Caco-2 (cell line): ENCODE data around the gene UBR4. TPM values are rescaled to one million over a fixed set of nuclear protein-coding genes. Genes with fewer than 3 reads are reported as not detected.

Source experiments
- BruUV-seq: library from RNA; stranded (reverse); fragments of 400-500 nt; replicated peaks from 2 replicates; lab custom pipeline; 2021; lab: Mats Ljungman, UMichigan
- CTCF ChIA-PET: fragments of 300-600 bp; sonication (Branson Sonifier 250); formaldehyde crosslinking; loops from one replicate; lab custom pipeline; 2022; ENCODE audit warnings: antibody characterized with exemption; lab: Charles Lee
- POLR2A ChIA-PET: fragments of 300-600 bp; sonication (Branson Sonifier 250); formaldehyde crosslinking; loops from one replicate; lab custom pipeline; 2022; ENCODE audit warnings: antibody characterized with exemption; lab: Charles Lee
- DNase-seq, 2 experiments: peaks; one replicate each; pipeline versions ENCODE4 v3.0.0 to v3.0.0-alpha.2; 2020 to 2022
- H3K27me3 ChIP-seq: replicated peaks from 2 replicates; pipeline ENCODE4 v1.6.0; 2011; ENCODE audit warnings: low read length; ENCODE audit not compliant: control insufficient read depth, insufficient read depth
- H3K36me3 ChIP-seq: 2 replicates; pipeline ENCODE4 v1.5.1; 2011; ENCODE audit warnings: low read length; ENCODE audit not compliant: control insufficient read depth, insufficient read depth
- H3K4me1 ChIP-seq: fragments of 250-450 bp; sonication (Bioruptor Pico); 2 replicates; pipeline ENCODE4 v1.5.1; 2020; ENCODE audit warnings: mild to moderate bottlenecking
- H3K4me3 ChIP-seq: 2 replicates; pipeline ENCODE4 v1.5.1; 2011; ENCODE audit warnings: low read depth, mild to moderate bottlenecking, control low read depth, low read length
- H3K9me3 ChIP-seq: fragments of 250-450 bp; sonication (Bioruptor Pico); 2 replicates; pipeline ENCODE4 v1.5.1; 2020; ENCODE audit warnings: mild to moderate bottlenecking, moderate library complexity
- H3K27ac Mint-ChIP-seq: one replicate; pipeline ENCODE4 v1.8.0; 2022; ENCODE audit warnings: mixed read lengths; ENCODE audit not compliant: unreplicated experiment
- H3K27me3 Mint-ChIP-seq: one replicate; pipeline ENCODE4 v1.8.0; 2022; ENCODE audit warnings: mixed read lengths; ENCODE audit not compliant: insufficient read depth, unreplicated experiment
- H3K36me3 Mint-ChIP-seq: one replicate; pipeline ENCODE4 v1.8.0; 2022; ENCODE audit warnings: mild to moderate bottlenecking, mixed read lengths; ENCODE audit not compliant: insufficient read depth, unreplicated experiment
- H3K4me1 Mint-ChIP-seq: one replicate; pipeline ENCODE4 v1.8.0; 2022; ENCODE audit warnings: low read depth, mixed read lengths; ENCODE audit not compliant: unreplicated experiment
- H3K4me3 Mint-ChIP-seq: one replicate; pipeline ENCODE4 v1.8.0; 2022; ENCODE audit warnings: mild to moderate bottlenecking, moderate library complexity, mixed read lengths; ENCODE audit not compliant: unreplicated experiment
- H3K9me3 Mint-ChIP-seq: one replicate; pipeline ENCODE4 v1.8.0; 2022; ENCODE audit warnings: mixed read lengths; ENCODE audit not compliant: unreplicated experiment
- CTCF ChIP-seq, 2 experiments: fragments of 200-600 bp in 1 of 2; IDR thresholded peaks; 1 replicate in 1 of 2; 2 replicates in 1 of 2; pipeline versions ENCODE4 v1.5.1 to v1.8.0; 2011 to 2022; ENCODE audit warnings: antibody characterized with exemption in 1 of 2, control low read depth in 1 of 2, inconsistent platforms in 1 of 2, low read depth in 1 of 2, low read length in 1 of 2, mild to moderate bottlenecking in 1 of 2, moderate library complexity in 1 of 2; ENCODE audit not compliant: insufficient read depth in 1 of 2, severe bottlenecking in 1 of 2, unreplicated experiment in 1 of 2
- intact Hi-C: fragments of 100-400 bp; cut with micrococcal nuclease; formaldehyde crosslinking; loops from one replicate; pipeline ENCODE4 v1.10.0; 2022; ENCODE audit not compliant: unreplicated experiment
- total RNA-seq: library from RNA; stranded (reverse); gene quantifications from 2 replicates; pipeline ENCODE4 v1.2.3, GENCODE V29; 2022

The UBR4 gene
- total RNA-seq, 1 experiment from 2014 or later: 317 TPM

- ChIA-PET CTCF (no interaction called here), POLR2A (interaction anchor here (0.6 to 1.1 kb wide), 3 partner anchors 9 to 18 kb away, joined by 3 to 4 read pairs (median 3); no protein-coding TSS in a partner anchor)
- Histone ChIP-seq H3K36me3 (no peaks in the 10 kb centered on the region), H3K27me3 (no peaks in the 10 kb centered on the region), H3K9me3 (no peaks in the 10 kb centered on the region), H3K4me3 (no peak overlapping the region), H3K4me1 (peaks cover 7% of the 10 kb centered on the region; the same call in 1 of the 2 replicates)
- peak in 1 of 2 experiments; percentile 32 for DNase-seq
- peaks cover 8% of the 10 kb centered on the region for H3K4me1 Mint-ChIP-seq
- no peak overlapping the region for H3K27ac Mint-ChIP-seq
- no peaks in the 10 kb centered on the region for H3K36me3 Mint-ChIP-seq
- H3K4me3 Mint-ChIP-seq: no peak overlapping the region
- H3K9me3 Mint-ChIP-seq: no peaks in the 10 kb centered on the region
- intact Hi-C loops: no loop called here
- no TSS peak for BruUV-seq
- TF ChIP-seq CTCF (IDR thresholded peaks at IDR 0.05; ENCODE audit: insufficient read depth in 1 of 2, low read depth in 1 of 2, low read length in 1 of 2, severe bottlenecking in 1 of 2, unreplicated experiment in 1 of 2): no peak
- no peaks in the 10 kb centered on the region for H3K27me3 Mint-ChIP-seq
These were observed 176.0 kb downstream of the UBR4 start for GRCh38 chr1:19033926-19034680.

- Mint-ChIP-seq H3K4me3 (no peak overlapping the region), H3K27me3 (no peaks in the 10 kb centered on the region), H3K9me3 (no peaks in the 10 kb centered on the region), H3K4me1 (peaks cover 8% of the 10 kb centered on the region), H3K27ac (no peak overlapping the region), H3K36me3 (no peaks in the 10 kb centered on the region)
- DNase-seq: no peak
- ChIA-PET POLR2A (interaction anchor here (0.6 to 1.1 kb wide), 2 partner anchors 9 to 19 kb away, joined by 3 read pairs; no protein-coding TSS in a partner anchor), CTCF (no interaction called here)
- no peak overlapping the region for H3K4me3 ChIP-seq
- no peaks in the 10 kb centered on the region for H3K36me3 ChIP-seq
- H3K9me3 ChIP-seq: no peaks in the 10 kb centered on the region
- no TSS peak for BruUV-seq
- H3K4me1 ChIP-seq: peaks cover 7% of the 10 kb centered on the region; the same call in 1 of the 2 replicates
- TF ChIP-seq CTCF (IDR thresholded peaks at IDR 0.05; ENCODE audit: insufficient read depth in 1 of 2, low read depth in 1 of 2, low read length in 1 of 2, severe bottlenecking in 1 of 2, unreplicated experiment in 1 of 2): no peak
- no peaks in the 10 kb centered on the region for H3K27me3 ChIP-seq
- intact Hi-C loops: no loop called here
These were observed 176.6 kb downstream of the UBR4 start for GRCh38 chr1:19033515-19033839.

- no peaks in the 10 kb centered on the region for H3K9me3 ChIP-seq
- TF ChIP-seq CTCF (IDR thresholded peaks at IDR 0.05; ENCODE audit: insufficient read depth in 1 of 2, low read depth in 1 of 2, low read length in 1 of 2, severe bottlenecking in 1 of 2, unreplicated experiment in 1 of 2): no peak
- H3K4me3 ChIP-seq: no peak overlapping the region
- BruUV-seq: no TSS peak
- intact Hi-C loops: no loop called here
- H3K4me3 Mint-ChIP-seq: no peak overlapping the region
- peak in 1 of 2 experiments; percentile 19 for DNase-seq
- H3K27ac Mint-ChIP-seq: no peak overlapping the region
- peaks cover 8% of the 10 kb centered on the region for H3K4me1 Mint-ChIP-seq
- no peaks in the 10 kb centered on the region for H3K9me3 Mint-ChIP-seq
- H3K36me3 ChIP-seq: no peaks in the 10 kb centered on the region
- POLR2A ChIA-PET: interaction anchor here (0.6 to 1.1 kb wide), 2 partner anchors 9 to 20 kb away, joined by 3 read pairs; no protein-coding TSS in a partner anchor
- no peaks in the 10 kb centered on the region for H3K27me3 ChIP-seq
- CTCF ChIA-PET: no interaction called here
- H3K36me3 Mint-ChIP-seq: no peaks in the 10 kb centered on the region
- peaks cover 7% of the 10 kb centered on the region; the same call in 1 of the 2 replicates for H3K4me1 ChIP-seq
- no peaks in the 10 kb centered on the region for H3K27me3 Mint-ChIP-seq
These were observed 177.2 kb downstream of the UBR4 start for GRCh38 chr1:19032701-19033514.
